Measurements from ENCODE around the gene TMEM60.

DNA sequence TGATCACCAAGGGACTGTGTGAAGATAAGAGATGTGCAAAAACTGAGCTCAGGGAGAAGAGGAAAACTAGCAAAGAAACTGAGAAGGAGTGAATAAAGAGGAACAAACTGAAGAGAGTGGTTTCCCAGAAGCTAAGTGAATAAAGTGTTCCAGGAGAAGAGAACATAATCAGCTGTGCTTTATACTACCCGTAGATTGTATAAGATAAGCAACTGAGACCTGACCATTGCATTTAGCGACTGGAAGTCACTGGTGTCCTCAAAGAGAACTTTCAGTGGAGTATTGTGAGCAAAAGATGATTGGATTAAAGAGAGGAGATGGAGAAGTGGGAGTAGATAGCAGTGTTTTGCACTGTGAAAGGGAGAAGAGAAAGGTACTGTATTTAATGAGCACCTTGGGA is 14.9 kb upstream of the TMEM60 start:
- TF ChIP-seq CTCF (IDR thresholded peaks at IDR 0.05) (no peak), POLR2A (IDR thresholded peaks at IDR 0.05) (no peak)

Data from thyroid gland (tissue), 4 donors.